Stimulated activated CD8-positive, alpha-beta memory T cell treated with anti-CD3 and anti-CD28 coated beads, Interleukin-15, amount 100 ng/mL, for 1 hour (primary cell): ENCODE data around the gene TFAM.
A peak's percentile ranks its signal among the peaks of the same experiment; 100 is the strongest.

Experiments
- DNase-seq: peaks from one replicate; pipeline ENCODE4 v3.0.0-alpha.2; 2020; ENCODE audit warnings: low read depth

Gene TFAM

GRCh38 chr10:58384999-58385783 is at the start of gene TFAM:
TSS of gene TFAM (plus strand) at chr10:58385410. CDS start at chr10:58385548, 138 bp downstream.
- DNase-seq, result peak; percentile 98

GRCh38 chr10:58336242-58336641 is 49.0 kb upstream of the TFAM start:
- DNase-seq, result no peak

- DNase-seq, result no peak
These were observed 43.8 kb upstream of the TFAM start for GRCh38 chr10:58341422-58341821.

GRCh38 chr10:58341947-58342346 is 43.3 kb upstream of the TFAM start:
- no peak for DNase-seq

GRCh38 chr10:58347967-58348366 is 37.2 kb upstream of the TFAM start:
- no peak for DNase-seq

GRCh38 chr10:58348571-58349033 is 36.6 kb upstream of the TFAM start:
- DNase-seq, result no peak

- no peak for DNase-seq
These were observed 35.2 kb upstream of the TFAM start for GRCh38 chr10:58350023-58350422.

GRCh38 chr10:58350619-58351323 is 34.4 kb upstream of the TFAM start:
- no peak for DNase-seq

GRCh38 chr10:58351616-58352578 is 33.3 kb upstream of the TFAM start:
- DNase-seq, result no peak

GRCh38 chr10:58352956-58353610 is 32.1 kb upstream of the TFAM start:
- DNase-seq, result no peak

GRCh38 chr10:58356756-58357155 is 28.5 kb upstream of the TFAM start:
- no peak for DNase-seq

GRCh38 chr10:58358314-58358933 is 26.8 kb upstream of the TFAM start:
- no peak for DNase-seq

- DNase-seq, result no peak
These were observed 26.3 kb upstream of the TFAM start for GRCh38 chr10:58358947-58359346.

GRCh38 chr10:58359541-58359940 is 25.7 kb upstream of the TFAM start:
- no peak for DNase-seq

GRCh38 chr10:58360412-58361004 is 24.7 kb upstream of the TFAM start:
- no peak for DNase-seq

- no peak for DNase-seq
These were observed 23.9 kb upstream of the TFAM start for GRCh38 chr10:58361353-58361752.

- no peak for DNase-seq
These were observed 23.0 kb upstream of the TFAM start for GRCh38 chr10:58362027-58362789.

- no peak for DNase-seq
These were observed 18.1 kb upstream of the TFAM start for GRCh38 chr10:58367069-58367468.

- DNase-seq, result no peak
These were observed 13.7 kb upstream of the TFAM start for GRCh38 chr10:58371473-58371872.
